GM18858 (cell line): Measurements from ENCODE around the gene BRINP1.

ENCODE experiments used
- ATAC-seq: cut with Tn5 transposase; IDR thresholded peaks from one replicate; pipeline ENCODE4 v1.9.1; 2021; ENCODE audit not compliant: unreplicated experiment

BRINP1 gene

DNA sequence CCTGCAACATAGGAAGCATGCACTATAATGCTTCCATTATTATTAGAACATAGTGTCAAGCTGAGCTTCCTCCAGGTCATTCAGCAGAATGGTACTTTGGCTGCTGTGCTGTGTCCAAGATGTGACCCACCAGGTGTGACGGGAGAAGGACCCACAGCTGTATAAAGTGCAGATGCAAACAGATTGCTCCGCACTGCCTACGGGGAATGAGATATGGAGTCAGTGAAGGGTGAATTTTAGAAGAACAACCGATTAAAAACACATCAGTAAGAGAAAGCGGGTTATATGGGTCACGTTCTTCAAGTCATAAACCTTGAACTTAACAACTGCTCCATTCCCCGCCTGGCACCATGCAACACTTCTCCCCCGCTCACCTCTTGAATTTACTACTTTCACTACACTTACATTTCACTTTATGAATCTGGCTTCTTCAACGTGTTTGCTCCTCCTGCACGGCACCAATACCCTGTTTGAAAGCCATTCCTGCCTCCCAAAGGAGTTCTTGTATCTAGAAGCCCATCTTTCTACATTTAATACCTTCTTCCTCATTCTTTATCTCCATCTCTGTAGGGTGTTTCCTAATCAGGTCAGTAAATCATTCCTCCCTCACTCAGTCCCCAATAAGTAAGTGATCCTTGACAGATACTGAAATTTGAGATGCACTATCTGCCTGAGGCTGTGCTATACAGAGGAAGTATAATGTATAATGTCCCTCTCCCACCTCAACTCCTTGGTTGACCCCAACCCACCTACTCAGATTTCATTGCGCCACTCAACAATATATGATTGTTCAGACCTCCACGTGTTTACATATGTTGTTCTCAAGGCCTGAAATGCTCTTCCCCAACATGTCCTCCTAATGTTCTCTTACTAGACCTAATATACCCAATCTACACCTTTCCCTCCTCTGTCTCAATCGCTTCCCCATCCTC lies 25.9 kb downstream of the BRINP1 start:
- ATAC-seq, result no peak

- ATAC-seq, result no peak
These were observed 30.2 kb downstream of the BRINP1 start for GRCh38 chr9:119339056-119339455.

DNA sequence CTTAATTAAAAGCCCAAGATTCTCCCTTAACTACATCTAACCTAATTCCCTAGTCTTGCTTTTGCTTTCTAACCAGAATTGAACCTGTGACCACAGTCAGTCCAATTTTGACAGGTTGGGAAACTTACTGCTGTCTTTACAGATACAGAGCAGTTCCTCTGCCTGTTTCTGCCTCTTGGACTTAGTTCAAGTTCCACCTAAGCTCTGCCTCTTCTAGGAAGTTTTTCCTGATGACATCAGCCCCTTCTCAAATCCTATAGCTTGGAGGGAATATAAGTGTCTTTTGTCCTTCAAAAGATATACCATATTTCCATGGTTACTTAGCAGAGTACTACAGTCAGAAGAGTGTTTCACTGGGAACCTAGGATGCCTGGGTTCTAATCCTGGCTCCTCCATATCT lies 31.7 kb downstream of the BRINP1 start:
- ATAC-seq, result no peak

- no peak for ATAC-seq
These were observed 34.5 kb downstream of the BRINP1 start for GRCh38 chr9:119334745-119335144.

- ATAC-seq, result no peak
These were observed 35.6 kb downstream of the BRINP1 start for GRCh38 chr9:119333507-119334229.

DNA sequence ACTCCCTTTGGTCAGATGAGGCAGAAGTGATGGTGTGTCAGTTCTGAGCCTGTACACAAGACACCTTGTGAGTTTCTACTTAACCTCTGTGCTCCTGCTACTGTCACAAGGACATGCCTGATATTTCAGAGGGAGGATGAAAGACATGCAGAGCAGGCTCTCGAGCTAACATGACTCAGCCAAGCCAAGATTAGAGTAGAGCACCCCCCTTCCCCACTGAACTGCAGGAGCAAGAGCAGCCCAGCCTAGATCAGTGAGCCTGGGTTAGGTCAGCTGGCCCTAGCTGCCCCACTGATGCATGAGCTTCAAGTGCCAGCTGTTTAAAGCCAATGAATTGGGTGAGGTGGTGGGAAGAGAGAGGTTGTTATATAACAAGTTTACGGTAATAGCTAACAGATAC lies 36.7 kb downstream of the BRINP1 start:
- no peak for ATAC-seq

DNA sequence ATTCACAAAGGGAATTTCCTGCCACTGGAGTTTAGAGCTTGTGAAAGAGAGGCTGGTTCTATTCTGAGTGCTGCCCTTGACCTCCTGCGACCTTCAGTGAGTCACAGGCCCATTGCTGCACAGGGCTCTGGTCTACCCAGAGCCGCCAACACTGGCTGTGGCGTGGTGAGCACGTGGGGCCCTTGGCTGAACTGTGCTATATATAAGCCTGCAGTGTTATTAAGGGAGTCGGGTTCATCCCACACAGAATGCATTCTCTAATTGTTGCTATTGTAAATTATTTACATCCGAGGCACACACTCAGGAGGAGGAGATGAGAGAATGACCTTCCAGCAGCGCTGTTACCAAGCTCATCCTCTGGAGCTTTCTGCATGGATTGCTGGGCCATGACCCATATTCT lies 47.1 kb downstream of the BRINP1 start:
- ATAC-seq, result no peak

GRCh38 chr9:119318371-119318770 lies 50.9 kb downstream of the BRINP1 start:
- no peak for ATAC-seq

DNA sequence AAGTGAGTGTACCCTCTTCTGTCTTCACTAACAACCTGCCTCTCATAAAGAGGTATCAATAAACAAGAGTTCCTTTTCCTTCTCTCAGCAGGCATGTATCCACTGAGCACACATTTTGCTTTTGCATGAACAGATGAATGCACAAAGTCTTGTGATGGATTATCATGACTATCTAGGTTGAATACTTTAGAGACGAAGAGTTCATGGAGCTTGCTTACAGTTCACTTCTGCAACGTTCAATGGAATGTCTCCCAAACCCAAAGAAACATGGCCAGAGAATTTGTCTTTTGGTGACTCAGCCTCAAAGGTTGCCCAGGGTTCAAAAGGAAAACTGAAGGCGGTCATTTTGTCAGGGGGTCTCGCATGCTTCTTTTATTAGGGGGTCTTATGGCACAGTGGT lies 55.4 kb downstream of the BRINP1 start:
- ATAC-seq, result no peak

GRCh38 chr9:119310741-119311140 lies 58.5 kb downstream of the BRINP1 start:
- no peak for ATAC-seq

DNA sequence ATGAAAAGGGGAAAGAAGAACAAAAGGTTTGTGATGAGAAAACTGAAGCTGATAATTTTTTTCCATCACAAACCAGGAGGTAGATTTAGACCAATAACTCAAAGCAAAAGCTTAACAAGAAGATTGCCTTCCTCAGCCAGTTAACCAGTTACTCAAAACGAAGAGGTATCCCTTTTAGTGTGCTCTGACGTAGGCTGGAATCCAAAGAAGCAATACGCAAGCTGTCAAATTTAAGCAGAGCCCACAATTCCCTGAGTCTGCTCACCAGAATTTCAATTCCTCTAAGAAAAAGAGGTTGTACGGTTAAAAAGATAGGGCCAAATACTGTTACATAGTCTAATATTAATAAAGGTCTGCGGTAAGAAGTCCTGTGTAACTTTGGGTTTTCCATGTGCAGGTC lies 61.8 kb downstream of the BRINP1 start:
- no peak for ATAC-seq

- ATAC-seq, result no peak
These were observed 64.7 kb downstream of the BRINP1 start for GRCh38 chr9:119304555-119304954.

DNA sequence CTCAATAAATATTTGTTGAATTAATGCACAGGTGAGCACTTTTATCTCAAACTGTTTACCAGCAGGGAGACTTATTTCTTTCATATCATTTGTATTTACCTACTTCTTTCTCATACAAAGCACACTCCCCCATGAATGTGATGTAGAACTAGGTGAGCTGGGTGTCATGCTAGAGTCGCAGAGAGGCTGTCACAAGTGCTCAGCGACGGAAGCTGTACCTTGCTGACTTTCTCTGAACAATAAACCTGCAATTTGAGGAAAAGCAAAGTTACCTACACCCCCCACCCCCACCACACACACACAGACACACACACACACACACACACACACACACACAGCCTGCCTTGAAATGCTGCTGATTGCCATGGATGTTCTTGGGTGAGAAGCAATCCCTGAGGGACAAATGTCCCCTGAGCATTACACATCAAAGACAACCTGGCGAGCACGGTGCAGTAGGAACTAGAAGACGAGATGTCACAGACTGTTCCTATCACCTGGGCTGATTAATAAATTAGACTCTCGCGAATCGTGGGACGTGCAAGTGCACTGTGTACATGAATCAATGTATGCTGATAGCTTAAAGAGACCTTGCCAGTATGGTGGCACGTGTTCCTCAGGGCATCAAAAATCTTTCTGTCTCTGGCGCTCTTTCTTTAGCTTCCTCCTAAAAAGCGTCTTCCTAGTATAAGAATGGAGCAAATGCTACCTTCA lies 66.1 kb downstream of the BRINP1 start:
- ATAC-seq, result no peak

- ATAC-seq, result peak; percentile 98
These were observed 71.0 kb downstream of the BRINP1 start for GRCh38 chr9:119298076-119298853.

- ATAC-seq, result no peak
These were observed 77.7 kb downstream of the BRINP1 start for GRCh38 chr9:119291554-119291953.

- ATAC-seq, result peak; percentile 71
These were observed 79.3 kb downstream of the BRINP1 start for GRCh38 chr9:119289740-119290433.

DNA sequence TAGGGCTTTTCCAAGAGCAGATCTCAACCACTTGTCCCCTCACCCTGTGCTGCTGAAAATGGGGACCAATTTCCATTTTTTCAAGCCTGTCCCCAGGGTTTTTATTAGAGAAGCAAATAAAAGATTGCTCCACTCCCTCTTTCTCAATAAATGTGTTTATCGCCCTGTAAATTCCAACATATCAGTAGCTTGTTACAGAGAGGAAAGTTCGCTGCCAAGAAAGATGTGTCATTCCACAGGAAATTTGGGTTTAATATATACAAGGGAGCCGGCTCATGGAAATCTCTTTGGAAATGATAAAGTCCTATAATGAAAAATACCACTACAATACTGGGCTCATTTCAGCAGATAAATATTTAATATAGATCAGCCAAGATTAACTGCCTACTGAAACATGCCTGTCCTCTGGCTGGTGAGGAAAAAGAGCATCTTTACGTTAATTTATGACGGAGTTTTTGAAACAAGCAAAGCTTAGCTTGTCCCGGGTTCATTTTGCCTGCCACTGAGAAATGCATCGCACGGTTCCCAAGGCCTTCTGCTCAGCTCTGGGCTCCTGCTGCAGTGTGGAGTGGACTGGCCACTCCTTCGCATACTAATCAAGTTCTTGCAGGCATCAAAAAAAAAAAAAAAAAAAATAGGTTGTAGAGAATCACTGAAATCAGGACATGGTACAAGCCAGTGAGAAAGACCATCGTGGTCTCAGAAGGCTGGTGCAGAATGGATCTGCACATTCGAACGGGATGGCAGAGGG lies 84.5 kb downstream of the BRINP1 start:
- ATAC-seq, result no peak

DNA sequence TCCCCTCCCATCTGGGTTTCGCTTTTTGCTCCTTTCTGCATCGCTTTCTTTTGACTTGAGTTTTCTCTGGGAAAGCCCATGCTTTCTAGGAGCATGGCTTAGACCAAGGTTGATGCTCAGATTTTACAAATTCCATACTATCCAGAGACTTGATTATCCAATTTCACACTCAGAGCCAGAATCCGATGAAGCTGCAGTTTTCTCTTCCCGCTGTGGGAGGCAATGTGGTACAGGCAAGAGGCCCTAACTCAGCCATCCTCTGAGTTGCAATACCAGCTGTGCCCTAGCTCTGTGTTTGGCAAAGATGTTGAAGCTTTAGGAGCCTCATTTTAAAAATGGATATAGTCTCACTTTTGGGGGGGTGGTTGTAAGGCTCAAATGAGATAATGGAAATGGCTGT lies 85.1 kb downstream of the BRINP1 start:
- ATAC-seq, result no peak

DNA sequence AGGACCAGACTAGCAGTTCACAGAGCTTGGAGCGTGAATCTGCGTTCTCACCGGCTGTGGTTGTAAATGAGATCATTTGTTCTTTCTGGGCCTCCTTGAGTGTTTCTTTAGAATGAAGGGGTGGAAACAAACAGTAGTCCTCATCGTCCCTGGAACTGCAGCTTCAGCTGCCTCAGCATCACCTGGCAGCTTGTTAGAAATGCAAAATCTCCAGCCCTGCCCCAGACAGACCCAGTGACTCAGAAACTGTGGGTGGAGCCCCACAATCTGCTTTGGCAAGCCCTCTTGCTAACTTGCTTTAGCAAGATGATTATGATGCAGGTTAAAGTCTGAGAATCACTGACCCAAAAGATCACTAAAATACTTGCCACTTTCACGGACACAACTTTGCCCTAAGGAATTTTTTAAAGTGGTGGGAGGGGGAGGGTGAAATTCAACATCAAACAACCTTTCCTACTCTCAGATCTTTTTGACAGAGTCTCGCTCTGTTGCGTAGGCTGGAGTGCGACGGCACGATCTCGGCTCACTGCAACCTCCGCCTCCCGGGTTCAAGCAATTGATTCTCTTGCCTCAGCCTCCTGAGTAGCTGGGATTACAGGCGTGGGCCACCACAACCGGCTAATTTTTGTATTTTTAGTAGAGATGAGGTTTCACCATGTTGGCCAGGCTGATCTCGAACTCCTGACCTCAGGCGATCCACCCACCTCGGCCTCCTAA lies 86.0 kb downstream of the BRINP1 start:
- no peak for ATAC-seq
